Stimulated activated CD4-positive, alpha-beta T cell treated with anti-CD3 and anti-CD28 coated beads, TNF-alpha, amount 100 ng/mL, for 4 hours (primary cell): Measurements from ENCODE around the gene VRK2.

ENCODE experiments used
- DNase-seq, 3 experiments: peaks; one replicate each; pipeline ENCODE4 v3.0.0-alpha.2; 2020; ENCODE audit warnings: low read depth in 3 of 3

The VRK2 gene

DNA sequence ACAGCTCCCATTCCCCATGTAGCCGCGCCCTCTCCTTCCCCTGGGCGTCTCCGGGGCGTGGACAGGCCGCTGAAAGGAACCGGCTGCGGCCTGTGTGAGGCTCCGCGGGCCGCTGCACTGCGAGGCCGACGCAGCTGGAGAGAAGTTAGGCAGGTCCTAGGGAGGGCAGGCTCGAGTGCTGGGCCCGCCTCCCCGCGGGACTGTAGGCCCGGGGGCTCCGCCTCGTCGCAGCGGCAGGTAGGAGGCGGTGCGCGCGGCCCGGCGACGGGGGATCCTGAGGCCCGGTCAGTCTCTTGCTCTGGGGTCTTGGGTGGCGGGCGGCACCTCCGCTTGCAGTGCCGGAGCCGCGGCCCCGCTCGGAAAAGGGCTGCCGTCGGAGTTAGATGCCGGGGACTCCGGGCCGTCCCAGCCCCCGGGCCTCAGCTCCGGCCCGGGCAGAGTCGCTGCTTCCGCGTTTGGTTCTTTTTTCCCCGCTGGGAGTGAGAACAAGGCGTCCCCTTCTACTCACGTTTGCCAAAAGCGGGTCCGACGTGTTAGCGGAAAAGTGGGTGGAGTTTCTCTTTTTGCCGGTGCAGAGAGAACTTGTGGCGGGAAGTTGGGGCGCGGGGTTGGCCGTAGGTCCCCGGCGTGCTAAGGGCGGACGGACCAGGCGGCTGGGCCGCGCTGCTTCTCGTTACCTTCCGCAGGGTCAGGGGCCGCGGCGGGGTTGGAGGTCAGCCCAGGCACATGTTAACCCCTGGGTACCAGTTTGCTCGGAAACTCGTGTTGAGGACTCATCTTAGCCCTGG, at the start of gene VRK2:
Gene VRK2 (plus strand): TSS at position 222 of the 788 bp plus-strand sequence. CDS start 2,026 bp downstream, outside the sequence.
- peak; percentile 62 to 71 (median 69) for DNase-seq

GRCh38 chr2:58006256-58006951, 40.2 kb upstream of the VRK2 start:
- DNase-seq: no peak

GRCh38 chr2:58006952-58007284, 39.7 kb upstream of the VRK2 start:
- no peak for DNase-seq

GRCh38 chr2:58010599-58010998, 36.0 kb upstream of the VRK2 start:
- no peak for DNase-seq

- DNase-seq: no peak
These were observed 27.4 kb upstream of the VRK2 start for GRCh38 chr2:58019229-58019628.

GRCh38 chr2:58025150-58025933, 21.3 kb upstream of the VRK2 start:
- no peak for DNase-seq

DNA sequence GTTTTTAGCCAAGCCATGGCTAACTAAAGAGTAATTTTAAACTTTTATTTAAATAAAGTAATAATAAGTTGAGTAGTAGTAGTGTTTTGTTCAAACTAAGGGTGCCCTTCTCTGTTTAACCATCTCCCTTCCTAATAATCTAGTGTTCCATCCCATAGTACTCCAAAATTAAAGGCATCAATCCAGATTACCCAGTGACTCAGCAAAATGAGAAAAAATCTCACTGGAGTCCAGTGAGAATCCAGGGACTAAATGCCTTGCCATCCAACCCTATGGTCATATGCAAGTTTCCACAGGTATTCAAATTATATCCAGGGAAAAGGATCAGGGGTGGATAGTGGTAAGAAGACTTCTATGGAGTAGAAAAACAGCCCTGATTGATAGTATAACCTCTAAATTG, 19.6 kb upstream of the VRK2 start:
- no peak for DNase-seq

GRCh38 chr2:58030771-58031170, 15.8 kb upstream of the VRK2 start:
- DNase-seq: no peak

DNA sequence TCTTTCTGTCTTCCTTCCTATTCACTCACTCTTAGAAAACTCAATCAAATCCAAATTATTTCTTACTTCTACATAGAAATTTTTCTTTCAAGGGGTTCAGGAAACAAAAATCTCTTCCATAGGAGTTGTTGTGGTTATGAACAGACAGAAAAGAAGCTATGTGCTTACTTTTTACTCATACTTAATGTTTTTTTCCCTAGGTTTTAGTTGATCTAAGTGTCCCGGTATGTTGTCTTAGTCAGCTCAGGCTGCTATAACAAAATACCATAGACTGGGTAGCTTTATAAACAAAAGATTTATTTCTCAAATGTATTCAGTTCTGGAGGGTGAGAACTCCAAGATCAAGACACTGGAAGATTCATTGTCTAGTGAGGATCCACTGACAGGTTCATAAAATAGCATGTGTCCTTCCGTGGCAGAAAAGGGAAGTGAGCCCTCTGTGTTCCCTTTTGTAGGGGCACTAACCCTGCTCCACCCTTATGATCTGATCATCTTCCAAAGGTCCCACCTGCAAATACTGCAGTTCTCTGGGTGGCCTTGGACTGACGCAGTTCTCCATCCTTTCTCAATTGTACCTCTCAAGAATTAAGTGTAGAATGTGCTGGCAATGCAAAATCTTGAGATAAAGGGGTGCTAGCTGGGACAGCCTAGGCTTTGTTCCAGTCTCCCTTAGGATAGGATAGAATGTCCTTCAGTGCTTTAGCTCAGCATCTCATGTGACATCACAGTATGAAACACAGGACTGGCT, 14.4 kb upstream of the VRK2 start:
- DNase-seq: no peak

GRCh38 chr2:58032764-58033080, 13.9 kb upstream of the VRK2 start:
- DNase-seq: no peak

DNA sequence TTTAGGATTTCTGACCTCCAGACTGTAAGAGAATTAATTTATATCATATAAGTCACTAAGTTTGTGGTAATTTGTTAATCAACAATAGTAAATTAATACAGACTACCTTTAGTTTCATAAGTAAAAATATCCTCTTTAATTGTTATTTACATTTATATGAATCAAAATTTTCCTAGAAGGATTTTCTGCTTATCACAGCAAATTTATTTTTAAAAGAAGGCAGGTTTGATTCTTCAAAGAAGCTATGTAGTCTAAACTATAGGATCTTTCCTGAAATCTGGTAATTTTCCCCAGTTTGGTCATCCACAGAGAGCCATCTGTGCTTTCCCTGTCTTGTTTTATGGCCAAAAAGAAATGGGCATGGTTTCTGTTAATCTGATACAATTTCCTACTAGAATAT, 13.1 kb upstream of the VRK2 start:
- no peak for DNase-seq

- no peak for DNase-seq
These were observed 11.3 kb upstream of the VRK2 start for GRCh38 chr2:58035352-58035751.

- no peak for DNase-seq
These were observed 7.4 kb upstream of the VRK2 start for GRCh38 chr2:58039170-58039611.

DNA sequence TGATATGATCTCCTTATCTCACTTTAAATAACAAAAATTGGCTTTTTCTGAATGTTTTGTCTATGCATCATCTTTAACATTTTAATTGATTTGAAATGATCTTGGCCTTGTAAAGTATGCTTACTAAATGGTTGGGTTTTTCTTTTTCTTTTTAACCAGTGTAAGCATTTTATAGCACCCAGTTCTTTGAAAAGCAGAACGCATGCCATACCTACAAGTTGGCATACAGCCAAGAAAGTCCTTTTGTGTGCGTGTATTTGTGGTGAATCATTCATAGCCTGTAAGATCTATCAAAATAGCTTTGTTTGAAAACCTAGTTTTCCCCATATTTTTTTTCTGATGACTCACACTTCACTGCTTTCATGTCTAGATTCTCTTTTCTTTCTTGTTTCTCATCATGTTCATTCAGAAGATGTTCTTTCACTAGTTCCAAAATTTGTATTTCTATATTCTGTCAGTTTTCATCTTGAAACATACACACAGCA, 4.1 kb upstream of the VRK2 start:
- DNase-seq: peak in 1 of 3 experiments; percentile 13

- no peak for DNase-seq
These were observed 2.5 kb upstream of the VRK2 start for GRCh38 chr2:58044145-58044544.

GRCh38 chr2:58045580-58046334, 849 bp upstream of the VRK2 start:
- DNase-seq: no peak

- DNase-seq: no peak
These were observed 346 bp upstream of the VRK2 start for GRCh38 chr2:58046335-58046584.

- DNase-seq: no peak
These were observed 848 bp downstream of the VRK2 start for GRCh38 chr2:58047373-58047935.

- DNase-seq: no peak
These were observed 1.4 kb downstream of the VRK2 start for GRCh38 chr2:58047961-58048360.

DNA sequence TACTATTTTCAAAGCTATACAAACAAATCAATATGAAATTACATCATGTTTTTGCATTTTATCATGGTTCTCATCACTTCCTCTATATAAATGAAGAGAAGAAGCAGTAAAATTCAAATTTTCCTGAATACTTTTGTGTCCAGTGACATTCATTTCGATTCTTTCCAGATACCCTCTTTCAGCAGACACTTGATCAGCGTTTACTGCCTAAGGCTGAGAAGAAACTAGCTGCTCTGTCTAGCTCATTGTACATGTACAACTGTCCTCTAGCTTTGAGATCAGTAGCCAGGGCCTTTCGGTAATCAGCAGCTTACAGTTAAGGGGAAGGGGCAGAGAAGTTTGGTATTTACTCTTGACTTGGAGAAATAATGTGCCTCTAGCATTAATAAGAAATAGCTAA, 4.8 kb downstream of the VRK2 start:
- DNase-seq: no peak

- DNase-seq: no peak
These were observed 6.4 kb downstream of the VRK2 start for GRCh38 chr2:58052978-58053377.
